Suppressor macrophage (primary cell): ENCODE measurements around the gene PTPRC.
A peak's percentile ranks its signal among the peaks of the same experiment; 100 is the strongest.

ENCODE experiments used
- DNase-seq, 4 experiments: peaks; one replicate each; pipeline ENCODE4 v3.0.0-alpha.2; 2020 to 2022

Gene PTPRC

GRCh38 chr1:198765416-198765815, 126.6 kb downstream of the PTPRC start:
- DNase-seq, result peak in 2 of 4 experiments; percentile 55 to 57

GRCh38 chr1:198771563-198772153, 132.8 kb downstream of the PTPRC start:
- peak in 3 of 4 experiments; percentile 28 to 40 (median 37) for DNase-seq

- no peak for DNase-seq
These were observed 133.8 kb downstream of the PTPRC start for GRCh38 chr1:198772626-198773025.

GRCh38 chr1:198773030-198773429, 134.2 kb downstream of the PTPRC start:
- DNase-seq, result no peak

- DNase-seq, result no peak
These were observed 134.7 kb downstream of the PTPRC start for GRCh38 chr1:198773523-198773922.

- DNase-seq, result no peak
These were observed 135.6 kb downstream of the PTPRC start for GRCh38 chr1:198774421-198774820.

- DNase-seq, result no peak
These were observed 136.8 kb downstream of the PTPRC start for GRCh38 chr1:198775606-198776005.

GRCh38 chr1:198776602-198777029, 137.8 kb downstream of the PTPRC start:
- peak; percentile 89 to 97 (median 92) for DNase-seq

- DNase-seq, result peak; percentile 51 to 81 (median 72)
These were observed 139.2 kb downstream of the PTPRC start for GRCh38 chr1:198778049-198778448.

- no peak for DNase-seq
These were observed 141.5 kb downstream of the PTPRC start for GRCh38 chr1:198780376-198780775.

- DNase-seq, result peak in 3 of 4 experiments; percentile 29 to 40 (median 38)
These were observed 149.8 kb downstream of the PTPRC start for GRCh38 chr1:198788561-198789064.

- no peak for DNase-seq
These were observed 154.9 kb downstream of the PTPRC start for GRCh38 chr1:198793714-198794113.

GRCh38 chr1:198794498-198794897, 155.7 kb downstream of the PTPRC start:
- DNase-seq, result peak in 2 of 4 experiments; percentile 27 to 50

GRCh38 chr1:198797656-198798055, 158.8 kb downstream of the PTPRC start:
- no peak for DNase-seq

- DNase-seq, result no peak
These were observed 160.1 kb downstream of the PTPRC start for GRCh38 chr1:198798923-198799386.

- no peak for DNase-seq
These were observed 166.8 kb downstream of the PTPRC start for GRCh38 chr1:198805498-198806151.

GRCh38 chr1:198806861-198807260, 168.0 kb downstream of the PTPRC start:
- no peak for DNase-seq
